ENCODE measurements around the gene PFKL. TPM values are rescaled to one million over a fixed set of nuclear protein-coding genes. Genes with fewer than 3 reads are reported as not detected.

Gene PFKL
- polyA plus RNA-seq, 1 donor (not counting 4 experiments of a cell fraction or from before 2014, with no cell fraction given) = 46.6 TPM

DNA sequence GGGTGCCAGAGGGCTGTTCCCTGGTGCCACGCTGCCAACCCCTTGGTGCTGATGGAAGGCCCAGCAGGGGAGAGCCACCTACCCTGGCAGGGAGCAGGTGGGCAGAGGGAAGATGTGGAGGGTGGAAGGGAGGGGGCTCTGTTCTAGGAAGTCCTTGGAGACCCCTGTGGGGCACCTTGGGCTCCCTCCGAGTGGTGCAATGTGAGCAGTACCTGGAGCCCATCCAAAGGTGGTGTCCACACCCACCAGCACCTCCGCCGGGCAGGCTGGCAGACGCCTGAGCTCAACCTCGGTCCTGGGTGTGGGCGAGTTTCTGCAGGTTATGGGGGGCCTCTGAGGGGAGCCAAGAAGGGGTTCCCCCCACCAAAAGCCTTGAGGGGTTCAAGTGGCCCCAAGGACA lies 26.8 kb upstream of the PFKL start:
- dilution Hi-C loops (cut with MboI; ENCODE audit: extremely low pct_ligation_motif_present, low sequenced_read_pairs) = no loop called here
- H3K9ac ChIP-seq (ENCODE audit: control insufficient read depth, extremely low read depth, insufficient read depth, low read length) = no peak overlapping the region
- no peak for FAIRE-seq

DNA sequence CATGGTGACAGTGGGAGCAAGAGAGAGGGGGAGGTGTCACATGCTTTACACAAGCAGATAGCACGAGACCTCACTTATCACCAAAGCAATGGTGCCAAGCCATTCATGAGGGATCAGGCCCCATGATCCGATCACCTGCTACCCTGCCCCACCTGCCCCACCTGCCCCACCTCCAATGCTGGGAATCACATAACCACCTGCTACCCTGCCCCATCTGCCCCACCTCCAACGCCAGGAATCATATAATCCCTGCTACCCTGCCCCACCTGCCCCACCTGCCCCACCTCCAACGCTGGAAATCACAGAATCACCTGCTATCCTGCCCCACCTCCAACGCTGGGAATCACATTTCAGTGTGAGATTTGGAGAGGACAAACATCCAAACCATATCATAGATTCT lies 24.8 kb upstream of the PFKL start:
- DNase-seq (ENCODE audit: low read depth, low spot score) = no peak
- H3K79me2 ChIP-seq (ENCODE audit: control insufficient read depth, insufficient read depth, low read length) = no peaks in the 10 kb centered on the region
- no peaks in the 10 kb centered on the region for H3K9me1 ChIP-seq (ENCODE audit: control insufficient read depth, extremely low read depth, insufficient read depth, low read length)
- no peak for FAIRE-seq
- no peaks in the 10 kb centered on the region for H3K9me3 ChIP-seq (ENCODE audit: control insufficient read depth, low read depth, low read length)
- no peak for TF ChIP-seq EZH2 (IDR thresholded peaks at IDR 0.05; ENCODE audit: low read length)
- TF ChIP-seq, protein P1, sequence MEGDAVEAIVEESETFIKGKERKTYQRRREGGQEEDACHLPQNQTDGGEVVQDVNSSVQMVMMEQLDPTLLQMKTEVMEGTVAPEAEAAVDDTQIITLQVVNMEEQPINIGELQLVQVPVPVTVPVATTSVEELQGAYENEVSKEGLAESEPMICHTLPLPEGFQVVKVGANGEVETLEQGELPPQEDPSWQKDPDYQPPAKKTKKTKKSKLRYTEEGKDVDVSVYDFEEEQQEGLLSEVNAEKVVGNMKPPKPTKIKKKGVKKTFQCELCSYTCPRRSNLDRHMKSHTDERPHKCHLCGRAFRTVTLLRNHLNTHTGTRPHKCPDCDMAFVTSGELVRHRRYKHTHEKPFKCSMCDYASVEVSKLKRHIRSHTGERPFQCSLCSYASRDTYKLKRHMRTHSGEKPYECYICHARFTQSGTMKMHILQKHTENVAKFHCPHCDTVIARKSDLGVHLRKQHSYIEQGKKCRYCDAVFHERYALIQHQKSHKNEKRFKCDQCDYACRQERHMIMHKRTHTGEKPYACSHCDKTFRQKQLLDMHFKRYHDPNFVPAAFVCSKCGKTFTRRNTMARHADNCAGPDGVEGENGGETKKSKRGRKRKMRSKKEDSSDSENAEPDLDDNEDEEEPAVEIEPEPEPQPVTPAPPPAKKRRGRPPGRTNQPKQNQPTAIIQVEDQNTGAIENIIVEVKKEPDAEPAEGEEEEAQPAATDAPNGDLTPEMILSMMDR (optimal IDR thresholded peaks at IDR 0.05 in 1 of 3, IDR thresholded peaks at IDR 0.05 in 1 of 3, conservative IDR thresholded peaks at IDR 0.05 in 1 of 3; ENCODE audit: extremely low read depth in 1 of 3, insufficient read depth in 2 of 3, low read length in 3 of 3) = no peak
- H3K27ac ChIP-seq (ENCODE audit: control insufficient read depth, insufficient read depth, low read length) = no peak overlapping the region
- H3K27me3 ChIP-seq (ENCODE audit: control insufficient read depth, extremely low read depth, insufficient read depth, low read length) = peaks cover 11% of the 10 kb centered on the region
- H3K4me2 ChIP-seq (ENCODE audit: control insufficient read depth, extremely low read depth, insufficient read depth, low read depth, low read length) = no peak overlapping the region
- no peaks in the 10 kb centered on the region for H3K4me1 ChIP-seq (ENCODE audit: control insufficient read depth, extremely low read depth, insufficient read depth, low read length)
- dilution Hi-C loops (cut with MboI; ENCODE audit: extremely low pct_ligation_motif_present, low sequenced_read_pairs) = no loop called here
- H3K9ac ChIP-seq (ENCODE audit: control insufficient read depth, extremely low read depth, insufficient read depth, low read length) = no peak overlapping the region
- no peak overlapping the region for H2AFZ ChIP-seq (ENCODE audit: control insufficient read depth, low read length)
- H3K36me3 ChIP-seq (ENCODE audit: control insufficient read depth in 2 of 2, extremely low read depth in 1 of 2, insufficient read depth in 2 of 2, low read length in 2 of 2) = no peaks in the 10 kb centered on the region
- H3K4me3 ChIP-seq (ENCODE audit: control insufficient read depth in 2 of 3, extremely low read depth in 1 of 3, insufficient read depth in 2 of 3, low read depth in 1 of 3, low read length in 3 of 3) = no peak overlapping the region
- no peaks in the 10 kb centered on the region for H4K20me1 ChIP-seq (ENCODE audit: control insufficient read depth, extremely low read depth, insufficient read depth, low read length)

More for the DNA sequence above, 26.8 kb upstream of the PFKL start:
- H3K9me1 ChIP-seq (ENCODE audit: control insufficient read depth, extremely low read depth, insufficient read depth, low read length) = no peaks in the 10 kb centered on the region
- no peaks in the 10 kb centered on the region for H3K36me3 ChIP-seq (ENCODE audit: control insufficient read depth in 2 of 2, extremely low read depth in 1 of 2, insufficient read depth in 2 of 2, low read length in 2 of 2)
- no peak overlapping the region for H3K4me2 ChIP-seq (ENCODE audit: control insufficient read depth, extremely low read depth, insufficient read depth, low read depth, low read length)
- no peaks in the 10 kb centered on the region for H3K4me1 ChIP-seq (ENCODE audit: control insufficient read depth, extremely low read depth, insufficient read depth, low read length)
- H2AFZ ChIP-seq (ENCODE audit: control insufficient read depth, low read length) = no peak overlapping the region
- H3K27ac ChIP-seq (ENCODE audit: control insufficient read depth, insufficient read depth, low read length) = no peak overlapping the region
- peaks cover 11% of the 10 kb centered on the region for H3K27me3 ChIP-seq (ENCODE audit: control insufficient read depth, extremely low read depth, insufficient read depth, low read length)
- no peaks in the 10 kb centered on the region for H4K20me1 ChIP-seq (ENCODE audit: control insufficient read depth, extremely low read depth, insufficient read depth, low read length)
- H3K9me3 ChIP-seq (ENCODE audit: control insufficient read depth, low read depth, low read length) = no peaks in the 10 kb centered on the region
- no peaks in the 10 kb centered on the region for H3K79me2 ChIP-seq (ENCODE audit: control insufficient read depth, insufficient read depth, low read length)
- H3K4me3 ChIP-seq (ENCODE audit: control insufficient read depth in 2 of 3, extremely low read depth in 1 of 3, insufficient read depth in 2 of 3, low read depth in 1 of 3, low read length in 3 of 3) = no peak overlapping the region
- TF ChIP-seq EZH2 (IDR thresholded peaks at IDR 0.05; ENCODE audit: low read length) = no peak
- TF ChIP-seq, protein P1 (optimal IDR thresholded peaks at IDR 0.05 in 1 of 3, IDR thresholded peaks at IDR 0.05 in 1 of 3, conservative IDR thresholded peaks at IDR 0.05 in 1 of 3; ENCODE audit: extremely low read depth in 1 of 3, insufficient read depth in 2 of 3, low read length in 3 of 3) = no peak
- DNase-seq (ENCODE audit: low read depth, low spot score) = no peak

All from keratinocyte (primary cell).